ENCODE measurements around the gene UBE2V1. TPM values are rescaled to one million over a fixed set of nuclear protein-coding genes. Genes with fewer than 3 reads are reported as not detected.

UBE2V1 gene
- polyA plus RNA-seq, 1 of the 3 experiments (the other 2 are of a cell fraction): 99.7 TPM

DNA sequence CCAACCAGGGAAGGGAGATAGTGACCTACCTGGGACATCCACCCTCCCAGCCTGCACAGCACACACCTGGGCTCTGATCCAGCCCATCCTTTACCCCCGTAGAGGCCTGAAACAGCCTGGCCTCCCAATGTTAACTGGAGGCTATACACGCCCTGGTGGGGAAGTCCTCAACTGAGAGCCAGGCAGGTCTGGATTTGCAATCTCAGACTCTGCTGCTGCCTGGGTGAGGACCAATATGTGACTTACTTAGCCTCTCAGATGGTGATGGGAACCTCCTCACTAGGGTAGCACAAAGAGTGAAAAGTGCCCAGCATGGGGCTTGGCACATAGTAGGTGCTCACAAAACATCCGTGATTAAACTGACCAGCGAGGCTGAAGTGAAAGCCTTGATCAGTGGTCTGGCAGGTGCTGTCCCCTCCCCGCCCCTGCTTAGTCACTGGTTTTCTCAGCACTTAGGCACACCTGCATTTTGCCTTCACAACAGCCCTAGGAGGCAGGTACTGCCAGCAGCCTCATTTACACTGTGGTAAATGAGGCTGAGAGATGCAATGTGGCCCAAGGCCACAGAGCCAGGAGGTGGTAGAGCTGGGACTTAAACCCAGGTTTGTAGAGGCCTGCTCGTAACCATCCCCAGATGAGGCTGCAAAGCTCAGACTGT lies 28.2 kb upstream of the UBE2V1 start:
- H4K20me1 ChIP-seq (ENCODE audit: insufficient read depth): no peaks in the 10 kb centered on the region
- H3K4me3 ChIP-seq (ENCODE audit: low read depth in 2 of 2, low read length in 1 of 2): no peak overlapping the region
- H3K9ac ChIP-seq: no peak overlapping the region
- POLR2A ChIA-PET: no interaction called here
- H3F3A ChIP-seq (replicated peaks; ENCODE audit: insufficient read depth): peaks cover 7% of the 10 kb centered on the region
- peaks cover 0 to 14% of the 10 kb centered on the region in 2 experiments; a peak in 2 of 4 replicates for H3K4me1 ChIP-seq (ENCODE audit: control insufficient read depth in 1 of 2, insufficient read depth in 2 of 2, low read depth in 1 of 2, low read length in 1 of 2)
- H3K27ac ChIP-seq (ENCODE audit: low read depth in 2 of 2, low read length in 1 of 2): no peak overlapping the region; a peak in 1 of 4 replicates
- no peaks in the 10 kb centered on the region for H3K9me3 ChIP-seq
- H2AFZ ChIP-seq (ENCODE audit: low read depth): no peak overlapping the region
- peak overlapping the region; percentile 8; the same call in 1 of the 2 replicates for H3K4me2 ChIP-seq
- H3K36me3 ChIP-seq (replicated peaks in 1 of 2; ENCODE audit: control insufficient read depth in 1 of 2, insufficient read depth in 2 of 2, low read length in 1 of 2): peaks cover 10 to 13% of the 10 kb centered on the region in 2 experiments
- H3K27me3 ChIP-seq (ENCODE audit: insufficient read depth): no peaks in the 10 kb centered on the region
- 88% methylated on average over 5 of the region's 6 CpGs for WGBS (ENCODE audit: low lambda C conversion rate)
- TF ChIP-seq FOSL2 (IDR thresholded peaks at IDR 0.05; ENCODE audit: borderline replicate concordance, low read depth): no peak
- no peak for TF ChIP-seq ELF1 (IDR thresholded peaks at IDR 0.05)
- no peak for TF ChIP-seq MXI1 (IDR thresholded peaks at IDR 0.05; ENCODE audit: low read depth, low read length)
- TF ChIP-seq, protein P1, sequence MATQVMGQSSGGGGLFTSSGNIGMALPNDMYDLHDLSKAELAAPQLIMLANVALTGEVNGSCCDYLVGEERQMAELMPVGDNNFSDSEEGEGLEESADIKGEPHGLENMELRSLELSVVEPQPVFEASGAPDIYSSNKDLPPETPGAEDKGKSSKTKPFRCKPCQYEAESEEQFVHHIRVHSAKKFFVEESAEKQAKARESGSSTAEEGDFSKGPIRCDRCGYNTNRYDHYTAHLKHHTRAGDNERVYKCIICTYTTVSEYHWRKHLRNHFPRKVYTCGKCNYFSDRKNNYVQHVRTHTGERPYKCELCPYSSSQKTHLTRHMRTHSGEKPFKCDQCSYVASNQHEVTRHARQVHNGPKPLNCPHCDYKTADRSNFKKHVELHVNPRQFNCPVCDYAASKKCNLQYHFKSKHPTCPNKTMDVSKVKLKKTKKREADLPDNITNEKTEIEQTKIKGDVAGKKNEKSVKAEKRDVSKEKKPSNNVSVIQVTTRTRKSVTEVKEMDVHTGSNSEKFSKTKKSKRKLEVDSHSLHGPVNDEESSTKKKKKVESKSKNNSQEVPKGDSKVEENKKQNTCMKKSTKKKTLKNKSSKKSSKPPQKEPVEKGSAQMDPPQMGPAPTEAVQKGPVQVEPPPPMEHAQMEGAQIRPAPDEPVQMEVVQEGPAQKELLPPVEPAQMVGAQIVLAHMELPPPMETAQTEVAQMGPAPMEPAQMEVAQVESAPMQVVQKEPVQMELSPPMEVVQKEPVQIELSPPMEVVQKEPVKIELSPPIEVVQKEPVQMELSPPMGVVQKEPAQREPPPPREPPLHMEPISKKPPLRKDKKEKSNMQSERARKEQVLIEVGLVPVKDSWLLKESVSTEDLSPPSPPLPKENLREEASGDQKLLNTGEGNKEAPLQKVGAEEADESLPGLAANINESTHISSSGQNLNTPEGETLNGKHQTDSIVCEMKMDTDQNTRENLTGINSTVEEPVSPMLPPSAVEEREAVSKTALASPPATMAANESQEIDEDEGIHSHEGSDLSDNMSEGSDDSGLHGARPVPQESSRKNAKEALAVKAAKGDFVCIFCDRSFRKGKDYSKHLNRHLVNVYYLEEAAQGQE (IDR thresholded peaks at IDR 0.05; ENCODE audit: low read depth, low read length): no peak
- no peak for TF ChIP-seq CHD2 (IDR thresholded peaks at IDR 0.05; ENCODE audit: low read length, partially characterized antibody)
- TF ChIP-seq FOXM1 (IDR thresholded peaks at IDR 0.05; ENCODE audit: low read depth): no peak
- TF ChIP-seq JUND (IDR thresholded peaks at IDR 0.05): no peak
- no peak for TF ChIP-seq EZH2phosphoT487 (IDR thresholded peaks at IDR 0.05; ENCODE audit: borderline replicate concordance, low read depth)
- no peak for TF ChIP-seq FOXJ3 (CRISPR knock-in tag; IDR thresholded peaks at IDR 0.05)
- peaks cover 54% of the 10 kb centered on the region for H3K79me2 ChIP-seq (ENCODE audit: insufficient read depth)
- no peaks in the 10 kb centered on the region for H3K9me2 ChIP-seq
- no peak for DNase-seq
- CTCF ChIA-PET: interaction anchor here (0.6 to 4.9 kb wide), 5 partner anchors 11 to 469 kb away, joined by 3 to 36 read pairs (median 3); no protein-coding TSS in a partner anchor

DNA sequence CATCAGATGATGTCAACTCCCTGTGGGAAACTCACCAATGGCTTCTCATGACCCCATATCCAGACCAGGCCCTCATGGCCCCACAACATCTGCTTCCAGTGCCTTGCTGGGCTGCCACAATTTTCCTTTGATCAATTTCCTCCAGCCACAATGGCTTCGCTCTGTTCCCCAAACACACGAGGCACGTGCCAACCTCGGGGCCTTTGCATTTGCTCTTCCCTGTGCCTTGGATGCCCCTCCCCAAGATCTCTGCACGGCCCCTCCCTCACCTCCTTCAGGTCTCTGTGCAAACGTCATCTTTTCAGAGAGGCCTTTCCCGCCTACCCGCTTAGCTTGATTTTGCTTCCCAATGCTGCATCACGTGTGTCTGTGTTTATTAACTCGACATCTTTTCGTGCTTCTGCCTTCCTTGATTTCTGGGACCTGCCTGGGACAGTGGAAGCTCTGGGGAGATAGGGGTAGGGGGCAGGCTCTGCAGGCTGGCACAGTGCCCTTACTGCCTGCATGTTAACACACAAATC lies 27.4 kb upstream of the UBE2V1 start:
- Histone ChIP-seq H2AFZ (ENCODE audit: low read depth) (no peak overlapping the region), H3K27me3 (ENCODE audit: insufficient read depth) (no peaks in the 10 kb centered on the region), H3K9me3 (no peaks in the 10 kb centered on the region), H3K27ac (ENCODE audit: low read depth in 2 of 2, low read length in 1 of 2) (no peak overlapping the region; a peak in 1 of 4 replicates), H3F3A (replicated peaks; ENCODE audit: insufficient read depth) (peaks cover 7% of the 10 kb centered on the region), H3K4me3 (ENCODE audit: low read depth in 2 of 2, low read length in 1 of 2) (no peak overlapping the region), H3K4me1 (ENCODE audit: control insufficient read depth in 1 of 2, insufficient read depth in 2 of 2, low read depth in 1 of 2, low read length in 1 of 2) (peaks cover 0 to 14% of the 10 kb centered on the region in 2 experiments; a peak in 2 of 4 replicates), H4K20me1 (ENCODE audit: insufficient read depth) (no peaks in the 10 kb centered on the region), H3K9me2 (no peaks in the 10 kb centered on the region), H3K4me2 (no peak overlapping the region), H3K36me3 (replicated peaks in 1 of 2; ENCODE audit: control insufficient read depth in 1 of 2, insufficient read depth in 2 of 2, low read length in 1 of 2) (peaks cover 10 to 13% of the 10 kb centered on the region in 2 experiments), H3K9ac (no peak overlapping the region), H3K79me2 (ENCODE audit: insufficient read depth) (peaks cover 50% of the 10 kb centered on the region)
- WGBS (ENCODE audit: low lambda C conversion rate): 90% methylated on average over 11 of the region's 11 CpGs
- no peak for TF ChIP-seq TCF12 (IDR thresholded peaks at IDR 0.05)
- TF ChIP-seq YY1 (IDR thresholded peaks at IDR 0.05; ENCODE audit: low read depth): no peak
- TF ChIP-seq USF2 (IDR thresholded peaks at IDR 0.05; ENCODE audit: borderline replicate concordance, low read depth, low read length): no peak
- ChIA-PET CTCF (interaction anchor here (0.6 to 4.9 kb wide), 6 partner anchors 12 to 468 kb away, joined by 3 to 36 read pairs (median 4); no protein-coding TSS in a partner anchor), POLR2A (no interaction called here)
- DNase-seq: no peak

Data from SK-N-SH (cell line).